ENCODE measurements around the gene ICAM5. TPM values are rescaled to one million over a fixed set of nuclear protein-coding genes. Genes with fewer than 3 reads are reported as not detected.
"Not testable (repeated sequence)": the region's sequence is repeated elsewhere in the genome, so short reads cannot be mapped to it uniquely, and the experiment has no call there.

Gene ICAM5
- total RNA-seq, 1 experiment from 2014 or later: 2.0 TPM

DNA sequence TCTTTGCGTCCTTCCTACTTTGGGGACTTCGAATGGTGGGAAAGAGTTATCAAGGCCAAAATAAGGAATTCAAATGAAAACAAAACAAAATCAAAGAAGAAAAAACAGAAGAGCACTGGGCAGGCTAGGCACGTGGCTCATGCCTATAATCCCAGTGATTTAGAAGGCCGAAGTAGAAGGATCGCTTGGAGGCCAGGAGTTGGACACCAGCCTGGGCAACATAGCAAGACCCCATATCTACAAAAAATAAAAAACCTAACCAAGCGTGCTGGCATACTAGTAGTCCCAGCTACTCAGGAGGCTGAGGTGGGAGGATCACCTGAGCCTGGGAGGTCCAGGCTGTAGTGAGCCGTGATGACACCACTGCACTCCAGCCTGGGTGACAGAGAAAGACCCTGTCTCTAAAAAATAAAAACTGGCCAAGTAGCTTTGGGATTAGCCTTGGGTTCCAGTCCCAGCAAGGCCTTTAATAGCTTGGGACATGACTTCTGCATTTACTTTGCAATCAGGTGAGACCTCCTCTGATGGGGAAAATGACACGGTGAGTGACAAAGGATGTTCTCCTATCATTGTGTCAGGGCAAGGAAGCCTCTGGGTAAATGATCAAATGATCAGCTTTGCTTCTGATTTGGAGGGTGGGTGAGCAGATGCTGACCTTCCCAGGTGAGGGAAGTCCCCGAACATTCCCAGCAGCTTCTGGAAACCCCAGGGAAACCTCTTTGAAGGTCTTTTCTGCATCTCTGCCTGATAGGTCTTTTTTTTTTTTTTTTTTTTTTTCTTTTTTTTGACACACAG is 11.8 kb upstream of the ICAM5 start:
- BruUV-seq (replicated peaks): no TSS peak
- H3K79me2 ChIP-seq (ENCODE audit: low read length): no peaks in the 10 kb centered on the region
- no peak overlapping the region for H3K9ac ChIP-seq (ENCODE audit: low read length)
- no peaks in the 10 kb centered on the region for H3K27me3 ChIP-seq (ENCODE audit: low read length)
- H3K36me3 ChIP-seq (ENCODE audit: low read depth, low read length): no peaks in the 10 kb centered on the region
- intact Hi-C loops (cut with micrococcal nuclease): no loop called here
- CTCF ChIA-PET: no interaction called here
- H3K9me2 ChIP-seq (replicated peaks; ENCODE audit: low read length): no peaks in the 10 kb centered on the region
- H3F3A ChIP-seq (ENCODE audit: low read length, unreplicated experiment): no peaks in the 10 kb centered on the region
- H3K4me2 ChIP-seq (ENCODE audit: low read length): no peak overlapping the region
- peaks cover 1% of the 10 kb centered on the region for H3K4me1 ChIP-seq (ENCODE audit: insufficient read depth, low read length)
- no peaks in the 10 kb centered on the region for H3K9me3 ChIP-seq (ENCODE audit: low read length)
- ATAC-seq: no peak
- H4K20me1 ChIP-seq (ENCODE audit: low read length): no peaks in the 10 kb centered on the region
- TF ChIP-seq EZH2phosphoT487 (IDR thresholded peaks at IDR 0.05; ENCODE audit: borderline replicate concordance, low read length) (no peak), EZH2 (IDR thresholded peaks at IDR 0.05; ENCODE audit: low read length, unreplicated experiment) (no peak)
- TF ChIP-seq, protein P1, sequence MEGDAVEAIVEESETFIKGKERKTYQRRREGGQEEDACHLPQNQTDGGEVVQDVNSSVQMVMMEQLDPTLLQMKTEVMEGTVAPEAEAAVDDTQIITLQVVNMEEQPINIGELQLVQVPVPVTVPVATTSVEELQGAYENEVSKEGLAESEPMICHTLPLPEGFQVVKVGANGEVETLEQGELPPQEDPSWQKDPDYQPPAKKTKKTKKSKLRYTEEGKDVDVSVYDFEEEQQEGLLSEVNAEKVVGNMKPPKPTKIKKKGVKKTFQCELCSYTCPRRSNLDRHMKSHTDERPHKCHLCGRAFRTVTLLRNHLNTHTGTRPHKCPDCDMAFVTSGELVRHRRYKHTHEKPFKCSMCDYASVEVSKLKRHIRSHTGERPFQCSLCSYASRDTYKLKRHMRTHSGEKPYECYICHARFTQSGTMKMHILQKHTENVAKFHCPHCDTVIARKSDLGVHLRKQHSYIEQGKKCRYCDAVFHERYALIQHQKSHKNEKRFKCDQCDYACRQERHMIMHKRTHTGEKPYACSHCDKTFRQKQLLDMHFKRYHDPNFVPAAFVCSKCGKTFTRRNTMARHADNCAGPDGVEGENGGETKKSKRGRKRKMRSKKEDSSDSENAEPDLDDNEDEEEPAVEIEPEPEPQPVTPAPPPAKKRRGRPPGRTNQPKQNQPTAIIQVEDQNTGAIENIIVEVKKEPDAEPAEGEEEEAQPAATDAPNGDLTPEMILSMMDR (conservative IDR thresholded peaks at IDR 0.05; ENCODE audit: low read depth, low read length): no peak
- H2AFZ ChIP-seq (ENCODE audit: low read length): no peak overlapping the region
- H3K27ac ChIP-seq (ENCODE audit: low read length): no peak overlapping the region
- H3K4me3 ChIP-seq (ENCODE audit: low read length): no peak overlapping the region
- DNase-seq: no peak
- POLR2A ChIA-PET (ENCODE audit: unreplicated experiment): no interaction called here

DNA sequence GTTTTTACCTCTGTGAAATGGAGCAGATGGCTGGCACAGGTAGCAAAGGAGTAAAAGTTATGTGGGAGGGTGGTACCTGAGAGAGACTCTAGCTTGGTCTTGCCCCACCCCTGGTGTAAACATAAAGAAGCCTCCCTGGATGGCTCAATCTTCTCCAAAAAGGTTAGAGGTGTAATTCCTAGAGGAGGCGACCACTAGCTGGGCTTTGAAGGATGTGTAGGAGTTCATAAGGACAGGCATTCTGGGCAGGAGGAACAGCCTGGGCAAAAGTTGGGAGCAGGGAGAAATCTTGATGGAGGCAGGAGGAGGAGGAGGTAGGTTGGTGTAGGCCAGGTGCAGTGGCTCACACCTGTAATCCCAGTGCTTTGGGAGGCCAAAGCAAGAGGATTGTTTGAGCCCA is 10.8 kb upstream of the ICAM5 start:
- DNase-seq (no peak), ATAC-seq (no peak)
- Histone ChIP-seq H3K4me3 (ENCODE audit: low read length) (no peak overlapping the region), H2AFZ (ENCODE audit: low read length) (no peak overlapping the region), H3K36me3 (ENCODE audit: low read depth, low read length) (no peaks in the 10 kb centered on the region), H4K20me1 (ENCODE audit: low read length) (no peaks in the 10 kb centered on the region), H3K9ac (ENCODE audit: low read length) (no peak overlapping the region), H3K27me3 (ENCODE audit: low read length) (no peaks in the 10 kb centered on the region), H3K4me1 (ENCODE audit: insufficient read depth, low read length) (peaks cover 7% of the 10 kb centered on the region), H3K79me2 (ENCODE audit: low read length) (no peaks in the 10 kb centered on the region), H3K27ac (ENCODE audit: low read length) (no peak overlapping the region), H3F3A (ENCODE audit: low read length, unreplicated experiment) (no peaks in the 10 kb centered on the region), H3K4me2 (ENCODE audit: low read length) (no peak overlapping the region), H3K9me2 (replicated peaks; ENCODE audit: low read length) (no peaks in the 10 kb centered on the region), H3K9me3 (ENCODE audit: low read length) (no peaks in the 10 kb centered on the region)
- BruUV-seq (replicated peaks): no TSS peak
- intact Hi-C loops (cut with micrococcal nuclease): no loop called here
- ChIA-PET CTCF (no interaction called here), POLR2A (ENCODE audit: unreplicated experiment) (no interaction called here)
- TF ChIP-seq, protein P1 (conservative IDR thresholded peaks at IDR 0.05; ENCODE audit: low read depth, low read length): no peak

DNA sequence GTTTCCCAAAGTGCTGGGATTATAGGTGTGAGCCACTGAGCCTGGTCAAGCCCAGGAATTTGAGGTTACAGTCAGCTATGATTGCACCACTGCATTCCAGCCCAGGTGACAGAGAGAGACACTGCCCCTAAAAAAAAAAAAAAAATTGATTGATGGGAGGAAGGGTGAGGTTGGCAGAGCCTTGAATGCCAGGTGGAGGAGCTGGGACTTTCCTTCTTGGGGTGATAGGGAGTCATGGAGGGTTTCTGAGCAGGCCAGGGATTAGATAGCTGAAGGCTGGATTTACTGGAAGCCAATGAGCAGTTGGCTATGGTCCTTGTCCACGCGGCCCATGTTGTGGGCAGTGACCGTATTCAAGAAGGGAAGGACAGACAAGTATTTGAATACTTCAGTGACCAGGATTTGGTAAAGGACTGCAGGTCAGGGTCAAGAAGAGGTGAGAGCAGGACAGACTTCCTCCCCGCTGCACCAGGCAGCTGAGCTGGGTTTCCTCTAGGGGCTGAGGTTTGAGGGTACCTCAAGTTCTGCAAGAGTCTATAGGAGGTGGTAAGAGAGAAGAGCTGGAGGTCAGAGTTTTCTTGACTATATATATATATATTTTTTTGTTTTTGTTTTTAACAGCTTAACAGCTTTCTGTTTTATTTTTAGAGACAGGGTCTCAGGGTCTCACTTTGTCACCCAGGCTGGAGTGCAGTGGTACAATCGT is 9.9 kb upstream of the ICAM5 start:
- Histone ChIP-seq H3F3A (ENCODE audit: low read length, unreplicated experiment) (no peaks in the 10 kb centered on the region), H3K36me3 (ENCODE audit: low read depth, low read length) (no peaks in the 10 kb centered on the region), H3K27ac (ENCODE audit: low read length) (no peak overlapping the region), H3K79me2 (ENCODE audit: low read length) (no peaks in the 10 kb centered on the region), H3K27me3 (ENCODE audit: low read length) (no peaks in the 10 kb centered on the region), H2AFZ (ENCODE audit: low read length) (no peak overlapping the region), H3K9ac (ENCODE audit: low read length) (no peak overlapping the region), H3K4me2 (ENCODE audit: low read length) (no peak overlapping the region), H3K9me2 (replicated peaks; ENCODE audit: low read length) (no peaks in the 10 kb centered on the region), H4K20me1 (ENCODE audit: low read length) (no peaks in the 10 kb centered on the region), H3K9me3 (ENCODE audit: low read length) (no peaks in the 10 kb centered on the region), H3K4me3 (ENCODE audit: low read length) (no peak overlapping the region), H3K4me1 (ENCODE audit: insufficient read depth, low read length) (peaks cover 7% of the 10 kb centered on the region)
- no peak for TF ChIP-seq EZH2 (IDR thresholded peaks at IDR 0.05; ENCODE audit: low read length, unreplicated experiment)
- TF ChIP-seq, protein P1 (conservative IDR thresholded peaks at IDR 0.05; ENCODE audit: low read depth, low read length): no peak
- ChIA-PET CTCF (interaction anchor here (0.5 to 0.9 kb wide), 2 partner anchors 10 to 21 kb away, joined by 3 to 4 read pairs; no protein-coding TSS in a partner anchor), POLR2A (ENCODE audit: unreplicated experiment) (interaction anchor here (0.7 kb wide), 1 partner anchor 10 kb away, joined by 3 read pairs; no protein-coding TSS in a partner anchor)
- ATAC-seq (no peak), DNase-seq (no peak)
- intact Hi-C loops (cut with micrococcal nuclease): no loop called here
- no TSS peak for BruUV-seq (replicated peaks)

DNA sequence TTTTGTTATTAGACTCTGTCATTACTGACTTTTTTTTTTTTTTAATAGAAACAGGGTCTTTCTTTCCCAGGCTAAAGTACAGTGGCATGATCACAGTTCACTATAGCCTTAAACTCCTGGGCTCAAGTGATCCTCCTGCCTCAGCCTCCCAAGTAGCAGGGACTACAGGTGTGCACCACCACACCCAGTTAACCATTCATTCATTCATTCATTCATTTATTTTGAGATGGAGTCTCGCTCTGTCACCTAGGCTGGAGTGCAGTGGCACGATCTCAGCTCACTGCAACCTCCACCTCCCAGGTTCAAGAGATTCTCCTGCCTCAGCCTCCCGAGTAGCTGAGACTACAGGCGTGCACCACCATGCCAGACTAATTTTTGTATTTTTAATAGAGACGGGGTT is 7.7 kb upstream of the ICAM5 start:
- H3K9me2 ChIP-seq (replicated peaks; ENCODE audit: low read length); H3K9ac ChIP-seq (ENCODE audit: low read length); DNase-seq; H3K4me3 ChIP-seq (ENCODE audit: low read length); H3K27me3 ChIP-seq (ENCODE audit: low read length); H3F3A ChIP-seq (ENCODE audit: low read length, unreplicated experiment); H3K4me1 ChIP-seq (ENCODE audit: insufficient read depth, low read length); H3K4me2 ChIP-seq (ENCODE audit: low read length); H3K79me2 ChIP-seq (ENCODE audit: low read length); POLR2A ChIA-PET (ENCODE audit: unreplicated experiment); H2AFZ ChIP-seq (ENCODE audit: low read length); H3K36me3 ChIP-seq (ENCODE audit: low read depth, low read length); H3K27ac ChIP-seq (ENCODE audit: low read length); intact Hi-C loops (cut with micrococcal nuclease); BruUV-seq (replicated peaks); H4K20me1 ChIP-seq (ENCODE audit: low read length); CTCF ChIA-PET; H3K9me3 ChIP-seq (ENCODE audit: low read length); ATAC-seq: not testable (repeated sequence)

Measured in PC-3 (cell line).